IMR-90 (cell line): ENCODE results near the gene CDC26. TPM values are rescaled to one million over a fixed set of nuclear protein-coding genes. Genes with fewer than 3 reads are reported as not detected.

Experiments used
- ATAC-seq: fragments of 200-7000 bp; cut with Tn5 transposase; 2 replicates; pipeline ENCODE4 v1.9.1; 2020; ENCODE audit warnings: low read depth, mild to moderate bottlenecking, moderate library complexity
- BruUV-seq: library from RNA; stranded (reverse); fragments of 400-500 nt; replicated peaks from 2 replicates; lab custom pipeline; 2021; lab: Mats Ljungman, UMichigan
- CTCF ChIA-PET: fragments of 300-600 bp; formaldehyde crosslinking; extraction: SDS; loops from one replicate; lab custom pipeline; 2021; ENCODE audit warnings: antibody characterized with exemption; lab: Yijun Ruan, JAX
- POLR2A ChIA-PET: fragments of 300-600 bp; sonication (Branson Sonifier 250); formaldehyde crosslinking; loops from one replicate; lab custom pipeline; 2022; ENCODE audit warnings: antibody characterized with exemption; ENCODE audit not compliant: unreplicated experiment; lab: Charles Lee
- DNase-seq: peaks from one replicate; pipeline ENCODE4 v3.0.0; 2013
- H2AFZ ChIP-seq: replicated peaks from 2 replicates; pipeline ENCODE3; 2013; ENCODE audit warnings: low read length, mild to moderate bottlenecking; ENCODE audit not compliant: poor library complexity
- H2AK5ac ChIP-seq: 2 replicates; pipeline ENCODE4 v1.6.1; 2013; ENCODE audit warnings: low read depth, low read length, inconsistent platforms
- H2AK9ac ChIP-seq: replicated peaks from 2 replicates; pipeline ENCODE3; 2013; ENCODE audit warnings: mild to moderate bottlenecking, low read depth, low read length, moderate library complexity; ENCODE audit not compliant: poor library complexity
- H2BK120ac ChIP-seq: 2 replicates; pipeline ENCODE4 v1.6.1; 2013; ENCODE audit warnings: low read depth, low read length, inconsistent platforms
- H2BK15ac ChIP-seq: 3 replicates; pipeline ENCODE4 v1.6.1; 2013; ENCODE audit warnings: low read depth, low read length, inconsistent platforms
- H2BK20ac ChIP-seq: 2 replicates; pipeline ENCODE4 v1.6.1; 2013; ENCODE audit warnings: low read depth, mild to moderate bottlenecking, inconsistent platforms, low read length, moderate library complexity
- H2BK5ac ChIP-seq: 2 replicates; pipeline ENCODE4 v1.6.1; 2013; ENCODE audit warnings: mild to moderate bottlenecking, low read depth, low read length, inconsistent platforms; ENCODE audit not compliant: poor library complexity, severe bottlenecking
- H3K14ac ChIP-seq: replicated peaks from 2 replicates; pipeline ENCODE4 v1.6.1; 2013; ENCODE audit warnings: low read depth, low read length, inconsistent platforms
- H3K18ac ChIP-seq: 2 replicates; pipeline ENCODE4 v1.6.1; 2013; ENCODE audit warnings: low read depth, low read length, control low read depth
- H3K23ac ChIP-seq: 2 replicates; pipeline ENCODE4 v1.6.1; 2013; ENCODE audit warnings: low read depth, low read length, inconsistent platforms
- H3K27ac ChIP-seq: 2 replicates; pipeline ENCODE4 v1.5.1; 2013; ENCODE audit warnings: mild to moderate bottlenecking, control low read depth, low read length; ENCODE audit not compliant: insufficient read depth
- H3K27me3 ChIP-seq: 2 replicates; pipeline ENCODE4 v1.6.1; 2013; ENCODE audit warnings: low read length; ENCODE audit not compliant: control insufficient read depth, insufficient read depth
- H3K36me3 ChIP-seq: 2 replicates; pipeline ENCODE4 v1.6.1; 2013; ENCODE audit warnings: low read length, mixed read lengths; ENCODE audit not compliant: control insufficient read depth, insufficient read depth
- H3K4ac ChIP-seq: 2 replicates; pipeline ENCODE4 v1.6.1; 2013; ENCODE audit warnings: low read depth, low read length, inconsistent platforms
- H3K4me1 ChIP-seq: 2 replicates; pipeline ENCODE4 v1.6.1; 2013; ENCODE audit warnings: low read length, mixed read lengths; ENCODE audit not compliant: control insufficient read depth, insufficient read depth
- H3K4me2 ChIP-seq: 2 replicates; pipeline ENCODE4 v1.6.1; 2013; ENCODE audit warnings: low read depth, mild to moderate bottlenecking, control low read depth, low read length, moderate library complexity
- H3K4me3 ChIP-seq: 2 replicates; pipeline ENCODE4 v1.5.1; 2013; ENCODE audit warnings: low read depth, mild to moderate bottlenecking, control low read depth, low read length, moderate library complexity; ENCODE audit not compliant: insufficient read depth
- H3K56ac ChIP-seq: 2 replicates; pipeline ENCODE4 v1.6.1; 2013; ENCODE audit warnings: low read length, inconsistent platforms; ENCODE audit not compliant: insufficient read depth; ENCODE audit errors: extremely low read depth
- H3K79me1 ChIP-seq, 2 experiments: 2 replicates each; pipeline ENCODE4 v1.6.1; 2013; ENCODE audit warnings: low read length in 2 of 2, inconsistent platforms in 1 of 2, low read depth in 1 of 2
- H3K9ac ChIP-seq: 2 replicates; pipeline ENCODE4 v1.6.1; 2013; ENCODE audit warnings: low read depth, low read length, control low read depth
- H3K9me1 ChIP-seq: 2 replicates; pipeline ENCODE4 v1.6.1; 2013; ENCODE audit warnings: low read length, inconsistent platforms; ENCODE audit not compliant: insufficient read depth
- H3K9me3 ChIP-seq: 2 replicates; pipeline ENCODE4 v1.6.1; 2013; ENCODE audit warnings: low read length; ENCODE audit not compliant: control insufficient read depth, insufficient read depth
- H4K20me1 ChIP-seq: 2 replicates; pipeline ENCODE4 v1.6.1; 2013; ENCODE audit warnings: low read length, inconsistent platforms; ENCODE audit not compliant: insufficient read depth
- H4K5ac ChIP-seq: 2 replicates; pipeline ENCODE4 v1.6.1; 2013; ENCODE audit warnings: mild to moderate bottlenecking, low read depth, low read length, control low read depth
- H4K8ac ChIP-seq, 2 experiments: 2 replicates each; pipeline ENCODE4 v1.6.1; 2013; ENCODE audit warnings: low read depth in 2 of 2, low read length in 2 of 2, control low read depth in 1 of 2, inconsistent platforms in 1 of 2
- H4K91ac ChIP-seq: 2 replicates; pipeline ENCODE4 v1.6.1; 2013; ENCODE audit warnings: low read depth, low read length, inconsistent platforms; ENCODE audit not compliant: insufficient read depth
- BHLHE40 ChIP-seq: fragments of 150-350 bp; IDR thresholded peaks from 2 replicates; pipeline ENCODE4 v1.6.1; 2016; ENCODE audit warnings: mild to moderate bottlenecking, low read depth, low read length
- CEBPB ChIP-seq: IDR thresholded peaks from 2 replicates; pipeline ENCODE4 v1.6.1; 2012; ENCODE audit warnings: low read depth, low read length, improper control_type of control experiment
- CHD1 ChIP-seq: IDR thresholded peaks from 2 replicates; pipeline ENCODE4 v1.6.1; 2012; ENCODE audit warnings: low read depth, low read length, improper control_type of control experiment
- FOS ChIP-seq: fragments of 150-350 bp; IDR thresholded peaks from 2 replicates; pipeline ENCODE4 v1.6.1; 2016; ENCODE audit warnings: low read depth, low read length
- MAFK ChIP-seq: IDR thresholded peaks from 2 replicates; pipeline ENCODE4 v1.6.1; 2012; ENCODE audit warnings: low read depth, low read length, improper control_type of control experiment
- RFX5 ChIP-seq: IDR thresholded peaks from 2 replicates; pipeline ENCODE4 v1.8.0; 2012; ENCODE audit warnings: low read depth, mild to moderate bottlenecking, low read length, moderate library complexity
- SMC3 ChIP-seq: fragments of 150-350 bp; IDR thresholded peaks from 2 replicates; pipeline ENCODE4 v1.6.1; 2016; ENCODE audit warnings: low read depth, mild to moderate bottlenecking, antibody characterized with exemption, low read length, moderate library complexity
- USF2 ChIP-seq: fragments of 150-350 bp; IDR thresholded peaks from 2 replicates; pipeline ENCODE4 v1.6.1; 2017; ENCODE audit warnings: mild to moderate bottlenecking, antibody characterized with exemption, low read length, low read depth
- WGBS, 2 experiments: methylation state at CpG; one replicate each; pipeline versions ENCODE4 v1.1.5 to v1.1.7; 2013; ENCODE audit warnings: missing lambda C conversion rate in 2 of 2; ENCODE audit not compliant: insufficient read length in 1 of 2; ENCODE audit errors: extremely low coverage in 2 of 2; 5-methylcytosine and 5-hydroxymethylcytosine counted together
- dilution Hi-C: fragments of 300-500 bp; cut with HindIII; formaldehyde crosslinking; loops from one replicate; pipeline ENCODE4 v1.14.3; 2018; ENCODE audit warnings: low sequenced_read_pairs; ENCODE audit not compliant: unreplicated experiment
- in situ Hi-C: fragments of 300-500 bp; cut with MboI; formaldehyde crosslinking; loops from 3 replicates; pipeline ENCODE4 v1.14.3; 2019; ENCODE audit warnings: low sequenced_read_pairs, inconsistent platforms, mixed read lengths
- intact Hi-C: fragments of 100-400 bp; cut with micrococcal nuclease; formaldehyde crosslinking; loops from 2 replicates; pipeline ENCODE4 v1.10.0; 2022
- polyA plus RNA-seq, 3 experiments: library from polyadenylated mRNA; depleted of rRNA; stranded (reverse); fragments of >200 nt; gene quantifications; 2 replicates each; pipeline ENCODE4 v1.2.3, GENCODE V29; 2012; ENCODE audit warnings: low replicate concordance in 1 of 3
- total RNA-seq: library from RNA; depleted of rRNA; stranded (reverse); fragments of >200 nt; gene quantifications from 2 replicates; pipeline ENCODE4 v1.2.3, GENCODE V29; 2012
- TF ChIP-seq, protein P1 (sequence below): conservative IDR thresholded peaks from 2 replicates; pipeline ENCODE4 v1.5.1; 2012; ENCODE audit warnings: mild to moderate bottlenecking, low read depth, low read length, improper control_type of control experiment

The CDC26 gene
- total and polyA plus RNA-seq, 2 of the 4 experiments (the other 2 are of a cell fraction): 16.5 to 32.7 TPM

- no peak overlapping the region for H2BK15ac ChIP-seq
- H4K5ac ChIP-seq: no peak overlapping the region
- in situ Hi-C loops (no loop called here), dilution Hi-C loops (no loop called here), intact Hi-C loops (no loop called here)
- no peak overlapping the region for H2AK9ac ChIP-seq
- H2AK5ac ChIP-seq: no peak overlapping the region
- no peaks in the 10 kb centered on the region; a peak in 1 of 4 replicates for H3K79me1 ChIP-seq
- no peak overlapping the region for H2AFZ ChIP-seq
- no TSS peak for BruUV-seq
- H3K4me3 ChIP-seq: no peak overlapping the region
- 100% methylated on average over 1 of the region's 8 CpGs; no CpG with 5 or more reads in 1 of the 2 experiments for WGBS, 2 experiments
- TF ChIP-seq, protein P1, sequence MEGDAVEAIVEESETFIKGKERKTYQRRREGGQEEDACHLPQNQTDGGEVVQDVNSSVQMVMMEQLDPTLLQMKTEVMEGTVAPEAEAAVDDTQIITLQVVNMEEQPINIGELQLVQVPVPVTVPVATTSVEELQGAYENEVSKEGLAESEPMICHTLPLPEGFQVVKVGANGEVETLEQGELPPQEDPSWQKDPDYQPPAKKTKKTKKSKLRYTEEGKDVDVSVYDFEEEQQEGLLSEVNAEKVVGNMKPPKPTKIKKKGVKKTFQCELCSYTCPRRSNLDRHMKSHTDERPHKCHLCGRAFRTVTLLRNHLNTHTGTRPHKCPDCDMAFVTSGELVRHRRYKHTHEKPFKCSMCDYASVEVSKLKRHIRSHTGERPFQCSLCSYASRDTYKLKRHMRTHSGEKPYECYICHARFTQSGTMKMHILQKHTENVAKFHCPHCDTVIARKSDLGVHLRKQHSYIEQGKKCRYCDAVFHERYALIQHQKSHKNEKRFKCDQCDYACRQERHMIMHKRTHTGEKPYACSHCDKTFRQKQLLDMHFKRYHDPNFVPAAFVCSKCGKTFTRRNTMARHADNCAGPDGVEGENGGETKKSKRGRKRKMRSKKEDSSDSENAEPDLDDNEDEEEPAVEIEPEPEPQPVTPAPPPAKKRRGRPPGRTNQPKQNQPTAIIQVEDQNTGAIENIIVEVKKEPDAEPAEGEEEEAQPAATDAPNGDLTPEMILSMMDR: no peak
- TF ChIP-seq RFX5 (no peak), USF2 (no peak), MAFK (no peak), FOS (no peak), CEBPB (no peak), BHLHE40 (no peak), SMC3 (no peak), CHD1 (no peak)
- H2BK5ac ChIP-seq: no peak overlapping the region
- peaks cover 30% of the 10 kb centered on the region for H3K27me3 ChIP-seq
- H3K4me2 ChIP-seq: no peak overlapping the region
- ChIA-PET POLR2A (no interaction called here), CTCF (no interaction called here)
- H3K27ac ChIP-seq: no peak overlapping the region
- peaks cover 1% of the 10 kb centered on the region; the same call in 1 of the 2 replicates for H3K36me3 ChIP-seq
- peaks cover 3% of the 10 kb centered on the region; the same call in 1 of the 2 replicates for H3K4me1 ChIP-seq
- no peak overlapping the region for H3K18ac ChIP-seq
- ATAC-seq (no peak), DNase-seq (no peak)
- H3K9me3 ChIP-seq: no peaks in the 10 kb centered on the region
- H4K20me1 ChIP-seq: peaks cover 3% of the 10 kb centered on the region; the same call in 1 of the 2 replicates
- no peak overlapping the region for H4K91ac ChIP-seq
- H3K14ac ChIP-seq: no peak overlapping the region
- no peak overlapping the region for H2BK120ac ChIP-seq
- no peak overlapping the region for H3K56ac ChIP-seq
- no peak overlapping the region for H3K23ac ChIP-seq
- H3K9me1 ChIP-seq: peaks cover 2% of the 10 kb centered on the region
- H3K9ac ChIP-seq: no peak overlapping the region
- H3K4ac ChIP-seq: no peak overlapping the region
- H2BK20ac ChIP-seq: no peak overlapping the region
- no peak overlapping the region for H4K8ac ChIP-seq
Measured at GRCh38 chr9:113298311-113298710, 22.9 kb upstream of the CDC26 start.
